Fibroblast of lung (primary cell): ENCODE measurements around the gene POT1. TPM values are rescaled to one million over a fixed set of nuclear protein-coding genes. Genes with fewer than 3 reads are reported as not detected.
"Not testable (repeated sequence)": the region's sequence is repeated elsewhere in the genome, so short reads cannot be mapped to it uniquely, and the experiment has no call there.

Experiments
- DNase-seq, 2 donors: peaks; one replicate each; pipeline versions ENCODE4 v3.0.0 to v3.0.0-alpha.2; 2010; ENCODE audit warnings: low read depth in 2 of 2
- H2AFZ ChIP-seq: 2 replicates; pipeline ENCODE4 v1.5.1; 2012; ENCODE audit warnings: low read length, control low read depth, inconsistent platforms
- H3K27ac ChIP-seq: 2 replicates; pipeline ENCODE4 v1.5.1; 2011; ENCODE audit warnings: low read length, control low read depth; ENCODE audit not compliant: insufficient read depth
- H3K27me3 ChIP-seq: 2 replicates; pipeline ENCODE4 v1.5.1; 2011; ENCODE audit warnings: mild to moderate bottlenecking, low read length; ENCODE audit not compliant: control insufficient read depth, insufficient read depth
- H3K36me3 ChIP-seq: 2 replicates; pipeline ENCODE4 v1.5.1; 2011; ENCODE audit warnings: low read length; ENCODE audit not compliant: control insufficient read depth, insufficient read depth
- H3K4me1 ChIP-seq: 2 replicates; pipeline ENCODE4 v1.5.1; 2011; ENCODE audit warnings: low read length; ENCODE audit not compliant: control insufficient read depth, insufficient read depth; ENCODE audit errors: extremely low read depth
- H3K4me2 ChIP-seq: 2 replicates; pipeline ENCODE4 v1.5.1; 2011; ENCODE audit warnings: low read length, control low read depth; ENCODE audit not compliant: insufficient read depth; ENCODE audit errors: extremely low read depth
- H3K4me3 ChIP-seq, 4 experiments: fragments of 200-600 bp in 1 of 4; sonication (generic) in 1 of 4; replicated peaks in 1 of 4; 2 replicates each; pipeline ENCODE4 v1.5.1; 2011 to 2016; ENCODE audit warnings: low read length in 4 of 4, low read depth in 3 of 4, mild to moderate bottlenecking in 3 of 4, control low read depth in 2 of 4, inconsistent platforms in 1 of 4, mixed read lengths in 1 of 4; ENCODE audit not compliant: insufficient read depth in 1 of 4; ENCODE audit errors: control extremely low read depth in 1 of 4
- H3K79me2 ChIP-seq: 2 replicates; pipeline ENCODE4 v1.5.1; 2012; ENCODE audit warnings: mild to moderate bottlenecking, low read length, inconsistent platforms; ENCODE audit not compliant: control insufficient read depth, insufficient read depth
- H3K9ac ChIP-seq: 2 replicates; pipeline ENCODE4 v1.5.1; 2011; ENCODE audit warnings: mild to moderate bottlenecking, low read length, control low read depth; ENCODE audit not compliant: insufficient read depth
- H3K9me3 ChIP-seq: 2 replicates; pipeline ENCODE4 v1.5.1; 2012; ENCODE audit warnings: low read depth, low read length; ENCODE audit not compliant: control insufficient read depth, insufficient read depth
- H4K20me1 ChIP-seq: 2 replicates; pipeline ENCODE4 v1.5.1; 2011; ENCODE audit warnings: low read length; ENCODE audit not compliant: control insufficient read depth, insufficient read depth; ENCODE audit errors: extremely low read depth
- EZH2 ChIP-seq: IDR thresholded peaks from 2 replicates; pipeline ENCODE4 v1.5.1; 2012; ENCODE audit warnings: low read length, control low read depth, mild to moderate bottlenecking; ENCODE audit errors: missing control alignments
- polyA minus RNA-seq: library from RNA; depleted of rRNA, polyadenylated mRNA; stranded (reverse); fragments of >200 nt; gene quantifications from 2 replicates; pipeline ENCODE4 v1.2.3, GENCODE V29; 2011; ENCODE audit warnings: low replicate concordance
- polyA plus RNA-seq, 2 donors: library from polyadenylated mRNA; depleted of rRNA in 1 of 2; stranded (reverse) in 1 of 2; unstranded in 1 of 2; fragments of >200 nt; gene quantifications; 2 replicates each; pipeline ENCODE4 v1.2.1, GENCODE V29; 2011 to 2012; ENCODE audit warnings: missing spikeins in 1 of 2
- total RNA-seq: library from RNA; depleted of rRNA; stranded (reverse); fragments of >200 nt; gene quantifications from 2 replicates; pipeline ENCODE4 v1.2.1, GENCODE V29; 2014
- TF ChIP-seq, protein P1 (sequence below), 2 donors: IDR thresholded peaks in 1 of 2; conservative IDR thresholded peaks in 1 of 2; 1 replicate in 1 of 2; 2 replicates in 1 of 2; pipeline ENCODE4 v1.5.1; 2011 to 2012; ENCODE audit warnings: low read length in 2 of 2, control low read depth in 1 of 2, inconsistent platforms in 1 of 2, low read depth in 1 of 2, mild to moderate bottlenecking in 1 of 2

Gene POT1
- total RNA-seq (37.5 and 49.5 TPM in 2 replicates), polyA plus RNA-seq (17.6 and 25.1 TPM in 2 replicates), polyA minus RNA-seq (1.2 and 11.5 TPM in 2 replicates)
- polyA plus RNA-seq (2012), result 9.5 and 15.2 TPM in 2 replicates

GRCh38 chr7:124929467-124930172 lies at the start of gene POT1:
POT1 (minus strand) TSS chr7:124929825; CDS start chr7:124897173, 32,652 bp downstream.
- TF ChIP-seq, protein P1, sequence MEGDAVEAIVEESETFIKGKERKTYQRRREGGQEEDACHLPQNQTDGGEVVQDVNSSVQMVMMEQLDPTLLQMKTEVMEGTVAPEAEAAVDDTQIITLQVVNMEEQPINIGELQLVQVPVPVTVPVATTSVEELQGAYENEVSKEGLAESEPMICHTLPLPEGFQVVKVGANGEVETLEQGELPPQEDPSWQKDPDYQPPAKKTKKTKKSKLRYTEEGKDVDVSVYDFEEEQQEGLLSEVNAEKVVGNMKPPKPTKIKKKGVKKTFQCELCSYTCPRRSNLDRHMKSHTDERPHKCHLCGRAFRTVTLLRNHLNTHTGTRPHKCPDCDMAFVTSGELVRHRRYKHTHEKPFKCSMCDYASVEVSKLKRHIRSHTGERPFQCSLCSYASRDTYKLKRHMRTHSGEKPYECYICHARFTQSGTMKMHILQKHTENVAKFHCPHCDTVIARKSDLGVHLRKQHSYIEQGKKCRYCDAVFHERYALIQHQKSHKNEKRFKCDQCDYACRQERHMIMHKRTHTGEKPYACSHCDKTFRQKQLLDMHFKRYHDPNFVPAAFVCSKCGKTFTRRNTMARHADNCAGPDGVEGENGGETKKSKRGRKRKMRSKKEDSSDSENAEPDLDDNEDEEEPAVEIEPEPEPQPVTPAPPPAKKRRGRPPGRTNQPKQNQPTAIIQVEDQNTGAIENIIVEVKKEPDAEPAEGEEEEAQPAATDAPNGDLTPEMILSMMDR (conservative IDR thresholded peaks at IDR 0.05 in 1 of 2, IDR thresholded peaks at IDR 0.05 in 1 of 2; ENCODE audit: low read depth in 1 of 2, low read length in 2 of 2), result no peak
- no peak for TF ChIP-seq EZH2
- H3K4me1 ChIP-seq, result no peaks in the 10 kb centered on the region
- peak; percentile 99 to 100 for DNase-seq

GRCh38 chr7:124975131-124975530 lies 45.5 kb upstream of the POT1 start:
- H3K4me3 ChIP-seq, H4K20me1 ChIP-seq, H3K27ac ChIP-seq, H3K79me2 ChIP-seq, H3K9ac ChIP-seq, H3K36me3 ChIP-seq, H3K4me2 ChIP-seq, H3K27me3 ChIP-seq, H2AFZ ChIP-seq, H3K9me3 ChIP-seq, H3K4me1 ChIP-seq: not testable (repeated sequence)
- DNase-seq, result peak in 1 of 2 donors; percentile 63

More at GRCh38 chr7:124929467-124930172, at the start of gene POT1:
- peak within 1 kb of the TSS; percentile 68 for H3K4me2 ChIP-seq
- no peaks in the 10 kb centered on the region for H3K9me3 ChIP-seq
- H3K36me3 ChIP-seq, result no peaks in the 10 kb centered on the region
- H4K20me1 ChIP-seq, result no peaks in the 10 kb centered on the region
- H3K4me3 ChIP-seq, result peak within 1 kb of the TSS; percentile 63 to 85 (median 74)
- H3K9ac ChIP-seq, result peak within 1 kb of the TSS; percentile 51
- no peaks in the 10 kb centered on the region for H3K27me3 ChIP-seq
- peak within 1 kb of the TSS; percentile 84 for H2AFZ ChIP-seq
- peak within 1 kb of the TSS; percentile 88 for H3K27ac ChIP-seq
- peaks cover 19% of the 10 kb centered on the region for H3K79me2 ChIP-seq

DNA sequence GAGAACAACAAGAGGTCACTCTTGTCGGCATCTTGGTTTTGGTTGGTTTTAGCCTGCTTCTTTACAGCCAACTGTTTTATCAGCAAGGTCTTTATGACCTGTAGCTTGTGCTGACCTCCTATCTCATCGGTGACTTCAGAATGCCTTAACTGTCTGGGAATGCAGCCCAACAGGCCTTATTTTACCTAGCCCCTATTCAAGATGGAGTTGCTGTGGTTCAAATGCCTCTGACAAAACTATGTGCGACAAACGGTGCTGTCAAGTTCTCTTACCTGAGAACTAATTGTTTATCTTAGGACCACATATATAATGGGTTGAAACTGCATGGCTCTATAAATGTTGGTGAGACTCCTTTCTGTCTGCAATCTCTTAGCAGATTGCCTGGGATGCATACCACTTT lies 35.9 kb upstream of the POT1 start:
- H4K20me1 ChIP-seq, result no peaks in the 10 kb centered on the region
- no peak overlapping the region for H3K9ac ChIP-seq
- H3K4me2 ChIP-seq, result no peak overlapping the region
- H2AFZ ChIP-seq, result no peak overlapping the region
- H3K27ac ChIP-seq, result no peak overlapping the region
- H3K27me3 ChIP-seq, result no peaks in the 10 kb centered on the region
- H3K79me2 ChIP-seq, result no peaks in the 10 kb centered on the region
- H3K4me1 ChIP-seq, result no peaks in the 10 kb centered on the region
- no peak for DNase-seq
- H3K9me3 ChIP-seq, result no peaks in the 10 kb centered on the region
- no peak overlapping the region for H3K4me3 ChIP-seq
- TF ChIP-seq, protein P1 (conservative IDR thresholded peaks at IDR 0.05 in 1 of 2, IDR thresholded peaks at IDR 0.05 in 1 of 2; ENCODE audit: low read depth in 1 of 2, low read length in 2 of 2), result no peak
- TF ChIP-seq EZH2, result no peak
- no peaks in the 10 kb centered on the region for H3K36me3 ChIP-seq
